Measurements from ENCODE around the gene KLK7.
A peak's percentile ranks its signal among the peaks of the same experiment; 100 is the strongest.
"Not testable (repeated sequence)": the region's sequence is repeated elsewhere in the genome, so short reads cannot be mapped to it uniquely, and the experiment has no call there.

Gene KLK7

GRCh38 chr19:50974702-50975556 is 8.8 kb downstream of the KLK7 start:
- no peak for TF ChIP-seq CTCF (IDR thresholded peaks at IDR 0.05; ENCODE audit: low read depth, low read length)
- no peak overlapping the region for H3K4me3 ChIP-seq (replicated peaks in 1 of 2; ENCODE audit: low read depth in 2 of 2, low read length in 2 of 2)
- no peak for DNase-seq (ENCODE audit: low read depth in 2 of 2)

GRCh38 chr19:50972795-50973376 is 10.8 kb downstream of the KLK7 start:
- H3K4me3 ChIP-seq (replicated peaks in 1 of 2; ENCODE audit: low read depth in 2 of 2, low read length in 2 of 2) = no peak overlapping the region
- no peak for TF ChIP-seq CTCF (IDR thresholded peaks at IDR 0.05; ENCODE audit: low read depth, low read length)
- no peak for DNase-seq (ENCODE audit: low read depth in 2 of 2)

GRCh38 chr19:50969810-50970209 is 13.9 kb downstream of the KLK7 start:
- not testable (repeated sequence) for DNase-seq (ENCODE audit: low read depth in 2 of 2); H3K4me3 ChIP-seq (replicated peaks in 1 of 2; ENCODE audit: low read depth in 2 of 2, low read length in 2 of 2)

- H3K4me3 ChIP-seq (replicated peaks in 1 of 2; ENCODE audit: low read depth in 2 of 2, low read length in 2 of 2) = no peak within 1 kb of the TSS
- no peak for TF ChIP-seq CTCF (IDR thresholded peaks at IDR 0.05; ENCODE audit: low read depth, low read length)
- DNase-seq (ENCODE audit: low read depth in 2 of 2) = no peak
Measured at GRCh38 chr19:50969413-50969760, 14.3 kb downstream of the KLK7 start, which contains the start of gene KLK6. Gene KLK6 (minus strand): TSS chr19:50969591. CDS start chr19:50968104, 1,487 bp downstream.

GRCh38 chr19:50968716-50969412 is 14.9 kb downstream of the KLK7 start:
- no peak overlapping the region for H3K4me3 ChIP-seq (replicated peaks in 1 of 2; ENCODE audit: low read depth in 2 of 2, low read length in 2 of 2)
- peak in 1 of 2 donors; percentile 2 for DNase-seq (ENCODE audit: low read depth in 2 of 2)
- TF ChIP-seq CTCF (IDR thresholded peaks at IDR 0.05; ENCODE audit: low read depth, low read length) = no peak

- no peak for TF ChIP-seq CTCF (IDR thresholded peaks at IDR 0.05; ENCODE audit: low read depth, low read length)
- no peak for DNase-seq (ENCODE audit: low read depth in 2 of 2)
- H3K4me3 ChIP-seq (replicated peaks in 1 of 2; ENCODE audit: low read depth in 2 of 2, low read length in 2 of 2) = no peak overlapping the region
Measured at GRCh38 chr19:50967929-50968715, 15.6 kb downstream of the KLK7 start.
